D721Med (cell line): ENCODE measurements around the gene PTPN18.

ENCODE experiments used
- DNase-seq: peaks from one replicate; pipeline ENCODE4 v3.0.0; 2011; ENCODE audit warnings: low spot score; ENCODE audit not compliant: insufficient read length
- FAIRE-seq: peaks from 2 replicates; lab custom pipeline; 2011; peaks lifted over from hg19 to GRCh38; lab: Jason Lieb, UNC
- CTCF ChIP-seq: IDR thresholded peaks from 2 replicates; pipeline ENCODE4 v1.5.1; 2012; ENCODE audit warnings: mild to moderate bottlenecking, control low read depth; ENCODE audit not compliant: insufficient read depth; ENCODE audit errors: missing control alignments

PTPN18 gene

GRCh38 chr2:130372833-130373807 is 17.3 kb downstream of the PTPN18 start:
- DNase-seq (no peak), FAIRE-seq (no peak)

GRCh38 chr2:130373808-130374365 is 18.0 kb downstream of the PTPN18 start:
- FAIRE-seq (no peak), DNase-seq (no peak)
- TF ChIP-seq CTCF = no peak

More at GRCh38 chr2:130372833-130373807, 17.3 kb downstream of the PTPN18 start:
- no peak for TF ChIP-seq CTCF

GRCh38 chr2:130374587-130375290 is 18.9 kb downstream of the PTPN18 start:
- no peak for FAIRE-seq
- DNase-seq = no peak
- TF ChIP-seq CTCF = no peak

- FAIRE-seq (no peak), DNase-seq (no peak)
- no peak for TF ChIP-seq CTCF
These were observed 19.7 kb downstream of the PTPN18 start for GRCh38 chr2:130375291-130376266.

- TF ChIP-seq CTCF = no peak
- no peak for DNase-seq
- FAIRE-seq = no peak
These were observed 20.8 kb downstream of the PTPN18 start for GRCh38 chr2:130376433-130377293.

- no peak for DNase-seq
- TF ChIP-seq CTCF = no peak
- FAIRE-seq = no peak
These were observed 21.6 kb downstream of the PTPN18 start for GRCh38 chr2:130377491-130377890.
